Islet precursor cell (in vitro differentiated cells): ENCODE data around the gene SRM.
"Not testable (repeated sequence)": the region's sequence is repeated elsewhere in the genome, so short reads cannot be mapped to it uniquely, and the experiment has no call there.

Source experiments
- DNase-seq: peaks from one replicate; pipeline ENCODE4 v3.0.0-alpha.2; 2018

The SRM gene

DNA sequence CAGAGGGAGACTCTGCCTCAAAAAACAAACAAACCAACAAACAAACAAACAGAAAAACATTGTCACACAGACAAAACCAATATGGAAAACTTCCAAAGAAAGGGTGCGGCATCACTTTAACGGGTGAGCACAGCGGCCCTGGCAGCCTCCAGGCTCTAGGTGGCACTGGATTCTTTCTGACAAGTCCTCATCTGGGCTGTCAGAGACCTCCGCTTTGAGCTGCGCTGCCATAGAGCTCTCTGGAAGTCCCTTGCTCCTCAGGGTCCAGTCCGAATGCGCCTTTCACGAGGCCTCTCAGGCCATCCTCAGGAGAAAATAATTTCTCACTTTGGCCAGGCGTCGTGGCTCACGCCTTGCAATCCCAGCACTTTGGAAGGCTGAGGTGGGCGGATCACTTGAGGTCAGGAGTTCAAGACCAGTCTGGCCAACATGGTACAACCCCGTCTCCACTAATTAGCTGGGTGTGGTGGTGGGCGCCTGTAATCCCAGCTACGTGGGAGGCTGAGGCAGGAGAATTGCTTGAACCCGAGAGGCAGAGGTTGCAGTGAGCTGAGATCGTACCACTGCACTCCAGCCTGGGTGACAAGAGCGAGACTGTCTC is 4.2 kb upstream of the SRM start:
- DNase-seq: not testable (repeated sequence)

DNA sequence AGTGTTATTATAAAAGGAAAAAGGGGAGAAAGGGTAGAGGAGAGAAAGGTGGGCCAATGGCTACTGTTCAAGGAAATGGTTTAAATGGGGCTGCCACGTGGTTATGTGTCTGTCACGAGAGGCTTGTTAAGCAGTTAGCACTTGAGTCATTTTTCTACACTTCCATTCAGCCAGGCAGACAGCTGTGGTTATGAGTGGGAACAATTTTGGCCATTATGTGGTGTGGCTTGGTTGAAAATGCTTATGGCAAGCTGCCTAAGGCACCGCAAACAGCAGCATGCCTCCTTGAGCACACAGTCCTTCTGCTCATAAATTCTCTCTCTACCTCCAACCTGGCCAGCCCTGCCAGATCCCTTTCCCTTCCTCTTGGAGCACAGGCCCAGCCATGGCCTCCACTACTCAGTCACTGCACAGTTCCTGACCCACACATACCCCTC is 3.2 kb upstream of the SRM start:
- no peak for DNase-seq

GRCh38 chr1:11061652-11062365 is 2.0 kb upstream of the SRM start:
- DNase-seq: no peak

DNA sequence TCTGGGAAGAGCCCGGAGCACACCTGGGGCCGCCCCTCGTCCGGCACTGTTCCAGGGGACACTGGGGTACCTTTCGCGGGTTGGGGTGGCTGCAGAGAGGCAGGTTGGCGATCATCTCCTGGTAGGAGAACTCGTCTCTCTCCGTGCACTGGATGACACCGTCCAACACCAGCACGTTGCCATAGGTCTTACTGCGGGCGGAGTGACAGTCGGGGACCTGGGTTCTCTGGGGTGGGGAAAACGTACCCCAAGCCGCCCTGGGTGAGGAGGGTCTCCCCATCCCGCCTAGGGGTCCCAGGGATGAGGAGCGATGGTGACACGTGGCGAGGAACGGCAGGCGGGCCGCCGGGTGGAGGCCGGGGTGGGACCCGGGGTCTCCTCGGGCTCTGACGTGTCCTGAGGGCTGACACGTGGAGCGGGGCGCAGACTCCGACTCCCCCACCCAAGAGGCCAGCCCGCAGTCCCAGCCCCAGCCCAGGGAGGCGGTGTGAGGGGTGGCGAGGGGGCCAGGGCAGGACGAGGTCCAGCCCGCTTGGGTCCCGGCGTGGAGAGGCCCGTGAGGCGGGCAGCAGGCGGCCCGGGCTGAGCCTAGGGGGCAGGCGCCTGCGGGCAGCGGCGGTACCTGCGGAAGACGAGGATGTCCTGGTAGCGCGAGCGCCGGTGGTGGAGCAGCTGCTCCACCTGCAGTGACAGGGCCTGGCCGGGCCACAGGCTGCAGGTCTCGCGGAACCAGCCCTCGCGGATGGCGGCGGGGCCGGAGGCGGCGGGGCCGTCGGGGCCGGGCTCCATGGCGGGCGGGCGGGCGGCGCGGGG is 457 bp downstream of the SRM start:
- peak; percentile 71 for DNase-seq

DNA sequence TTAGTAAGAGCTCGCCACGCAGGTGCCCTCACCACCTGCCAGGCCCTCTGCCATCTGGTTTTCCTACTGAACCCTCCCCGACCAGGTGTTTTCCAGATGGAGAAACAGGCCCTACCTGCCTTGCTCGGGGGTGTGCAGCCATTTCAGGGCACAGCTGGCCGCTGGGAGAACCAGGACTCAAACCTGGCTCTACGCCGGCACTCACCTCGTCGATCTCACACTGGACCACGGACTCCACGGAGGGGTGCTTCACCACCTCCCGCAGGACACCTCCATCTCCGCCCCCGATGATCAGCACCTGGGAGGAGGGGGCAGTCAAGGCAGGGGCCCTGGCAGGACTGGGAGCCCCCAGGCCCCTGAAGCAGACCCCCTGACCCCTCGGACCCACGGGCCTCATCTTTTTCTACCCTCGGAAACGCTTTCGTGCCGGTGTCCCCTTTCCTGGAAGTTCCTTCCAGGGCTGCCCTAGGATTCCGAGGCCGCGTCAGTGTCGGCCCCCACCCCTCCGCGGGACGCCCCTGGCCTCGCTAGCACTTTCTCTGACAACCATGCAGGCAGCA is 1.1 kb downstream of the SRM start:
- no peak for DNase-seq

GRCh38 chr1:11058026-11058425 is 1.8 kb downstream of the SRM start:
- no peak for DNase-seq

GRCh38 chr1:11057477-11057876 is 2.3 kb downstream of the SRM start:
- no peak for DNase-seq

DNA sequence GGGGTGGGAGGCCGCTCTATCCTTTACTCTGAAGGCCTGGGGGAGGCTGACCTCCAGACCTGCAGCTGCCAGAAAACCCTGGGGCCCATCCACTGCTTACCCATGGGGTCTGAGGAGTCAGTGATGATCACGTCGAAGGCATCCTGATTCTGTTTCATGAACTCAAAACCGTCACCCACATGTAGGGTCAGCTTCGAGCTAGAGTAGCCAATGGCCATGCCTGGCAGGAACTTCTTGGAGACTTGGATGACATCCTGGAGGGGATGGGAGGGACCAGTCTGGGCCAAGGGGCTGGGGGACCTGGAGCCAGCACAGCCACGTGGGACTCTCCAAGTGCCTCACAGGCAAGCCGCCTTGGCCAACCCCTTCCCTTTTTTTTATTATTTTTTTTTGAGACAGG is 3.3 kb downstream of the SRM start:
- no peak for DNase-seq

DNA sequence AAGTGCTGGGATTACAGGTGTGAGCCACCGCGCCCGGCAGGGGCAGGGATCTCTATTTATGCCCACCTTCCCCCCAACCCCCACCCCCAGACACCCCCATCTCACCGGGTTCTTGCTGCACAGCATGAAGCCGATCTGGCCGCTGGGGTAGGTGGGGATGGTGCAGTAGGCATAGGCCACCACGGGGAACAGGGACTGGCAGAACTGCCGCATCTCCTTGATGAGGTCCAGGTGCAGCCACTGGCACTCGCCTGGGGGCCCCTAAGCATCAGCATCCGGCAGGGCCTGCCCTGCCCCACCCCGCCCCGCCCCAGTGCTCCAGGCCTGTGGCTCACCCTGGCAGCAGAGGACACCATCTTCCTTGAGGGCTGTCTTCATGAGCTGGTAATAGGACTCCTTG is 4.1 kb downstream of the SRM start:
- no peak for DNase-seq

DNA sequence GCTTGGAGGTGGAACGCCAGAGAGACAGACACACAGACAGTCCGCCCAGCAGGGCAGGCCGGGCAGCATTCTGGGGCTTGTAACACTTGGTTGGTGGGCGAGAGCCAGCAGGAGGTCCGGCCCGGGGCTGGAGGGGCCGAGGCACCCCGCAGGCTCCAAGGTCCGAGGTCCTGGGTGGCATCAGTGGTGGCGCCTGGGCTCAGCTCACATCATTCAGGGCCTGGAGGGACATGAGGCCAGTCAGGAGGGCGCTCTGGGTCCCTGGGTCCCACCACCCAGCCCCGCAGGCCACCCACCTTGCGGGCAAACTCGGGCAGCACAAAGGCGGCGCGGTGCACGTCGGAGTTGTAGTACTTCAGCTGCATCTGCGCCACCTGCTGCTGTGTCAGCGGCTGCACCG is 5.2 kb downstream of the SRM start:
- no peak for DNase-seq

DNA sequence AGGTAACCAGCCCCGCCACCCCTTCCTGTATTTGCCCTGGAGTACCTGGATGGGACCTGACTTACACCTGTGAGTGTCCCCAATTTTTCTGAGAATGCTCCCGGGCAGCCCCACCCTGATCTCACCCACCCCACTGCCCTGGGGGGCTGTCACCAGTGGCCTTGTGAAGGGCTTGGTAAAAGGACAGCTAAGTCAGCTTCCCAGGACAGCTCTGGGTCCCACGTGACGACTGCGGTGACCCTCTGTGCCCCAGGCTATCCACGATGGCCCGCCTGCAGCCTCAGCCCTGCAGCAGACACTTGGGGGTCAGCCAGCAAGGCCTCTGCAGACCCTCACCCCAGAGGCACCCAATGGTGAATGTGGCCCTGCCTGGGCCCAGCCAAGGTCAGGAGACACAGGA is 5.6 kb downstream of the SRM start:
- DNase-seq: no peak

DNA sequence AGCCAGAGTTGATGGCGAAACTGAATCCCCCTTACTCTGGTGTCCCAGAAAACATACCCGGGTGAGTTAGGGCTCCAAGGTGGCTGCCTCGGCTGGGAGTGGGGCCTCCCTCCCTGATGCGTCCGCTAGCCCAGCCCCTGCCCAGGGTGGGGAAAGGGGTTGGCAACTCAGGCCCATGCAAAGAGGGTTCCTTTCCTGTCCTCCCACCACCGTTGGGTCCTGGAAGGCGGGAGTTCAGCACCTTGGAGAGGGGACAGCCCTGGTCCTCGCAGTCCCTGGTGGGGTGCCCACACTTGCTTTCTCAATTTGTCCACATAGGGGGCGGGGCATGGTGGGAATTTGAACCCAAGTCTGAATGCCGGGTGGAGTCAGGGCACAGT is 6.1 kb downstream of the SRM start:
- DNase-seq: peak; percentile 81

DNA sequence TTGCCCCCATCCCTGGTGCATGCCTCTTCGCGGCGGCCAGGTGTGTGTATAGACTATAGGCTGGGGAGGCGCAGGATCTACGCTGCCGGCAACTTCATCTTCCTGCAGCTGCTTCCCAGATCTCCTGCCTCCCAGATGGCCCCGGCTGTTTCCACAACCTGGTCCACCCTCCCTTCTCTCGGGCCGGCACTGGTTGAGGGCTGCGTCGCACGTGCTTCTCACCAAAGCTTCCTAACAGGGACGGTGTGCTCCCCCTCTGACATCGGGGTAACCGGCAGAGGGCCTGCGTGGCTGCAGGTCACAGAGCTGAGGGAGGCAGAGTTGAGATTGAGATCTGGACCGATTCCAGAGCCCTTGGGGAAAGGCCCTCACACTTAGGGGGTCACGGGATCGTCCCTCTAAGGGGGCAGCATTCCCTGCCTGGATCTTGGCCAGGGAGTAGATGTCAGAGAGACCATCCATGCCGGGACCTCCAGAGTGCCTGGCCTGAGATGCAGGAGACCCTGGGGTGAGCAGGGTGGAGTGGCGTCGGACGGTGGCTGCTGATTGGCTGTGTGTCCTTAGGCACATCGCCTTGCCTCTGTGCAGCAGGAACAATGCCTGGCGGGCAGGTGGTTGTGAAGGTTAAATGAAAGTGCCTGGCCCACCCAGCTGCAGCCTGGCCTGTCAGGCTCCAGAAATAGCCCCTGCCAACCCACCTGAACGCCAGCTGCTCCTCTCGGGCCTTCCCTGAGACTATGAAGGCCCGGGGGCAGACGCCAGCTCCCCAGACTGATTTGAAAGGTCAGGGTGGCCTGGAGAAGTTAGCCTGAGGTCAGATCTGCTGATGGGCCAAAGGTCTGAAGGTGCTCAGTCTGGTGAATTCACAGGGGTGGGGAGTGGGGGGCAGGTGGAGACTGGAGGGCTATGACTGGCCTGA is 6.7 kb downstream of the SRM start:
- no peak for DNase-seq

DNA sequence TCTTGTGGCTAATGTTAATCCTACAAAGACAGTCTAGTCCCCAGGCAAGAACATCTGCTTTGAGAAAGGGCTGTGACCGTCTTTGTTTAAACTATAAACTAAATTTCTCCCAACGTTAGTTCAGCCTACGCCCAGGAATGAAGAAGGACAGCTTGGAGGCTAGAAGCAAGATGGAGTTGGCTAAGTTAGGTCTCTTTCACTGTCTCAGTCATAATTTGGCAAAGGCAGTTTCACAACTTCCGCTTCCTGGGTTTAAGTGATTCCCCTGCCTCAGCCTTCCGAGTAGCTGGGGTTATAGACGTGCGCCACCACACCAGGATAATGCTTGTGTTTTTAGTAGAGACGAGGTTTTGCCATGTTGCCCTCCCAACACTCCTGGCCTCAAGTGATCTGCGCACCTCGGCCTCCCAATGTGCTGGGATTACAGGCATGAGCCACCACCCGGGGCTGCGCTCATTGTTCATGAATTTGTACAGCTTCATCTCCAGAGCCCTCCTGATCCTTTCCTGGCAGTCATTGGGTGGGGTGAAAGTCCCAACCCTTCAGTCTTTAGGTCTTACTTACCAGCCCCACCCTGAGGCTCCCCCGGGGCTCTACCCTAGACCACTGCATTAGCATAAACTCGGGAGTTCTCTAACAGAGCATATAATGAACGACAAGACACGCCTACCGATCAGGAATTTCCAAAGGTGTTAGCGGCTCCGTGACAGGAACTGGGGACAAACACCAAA is 7.9 kb downstream of the SRM start:
- no peak for DNase-seq

DNA sequence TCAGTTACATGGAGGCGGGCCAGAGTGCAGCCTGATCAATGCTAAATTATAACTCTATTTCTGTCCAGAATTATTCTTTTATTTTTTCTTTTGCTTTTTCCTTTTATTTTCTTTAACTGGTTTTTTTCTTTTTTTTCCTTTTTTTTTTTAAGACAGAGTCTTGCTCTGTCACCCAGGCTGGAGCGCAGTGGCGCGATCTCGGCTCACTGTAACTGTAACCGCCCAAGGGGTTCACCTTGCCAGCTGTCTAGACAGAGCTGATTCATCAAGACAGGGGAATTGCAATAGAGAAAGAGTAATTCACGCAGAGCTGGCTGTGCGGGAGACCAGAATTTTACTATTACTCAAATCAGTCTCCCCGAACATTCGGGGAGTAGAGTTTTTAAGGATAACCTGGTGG is 8.7 kb downstream of the SRM start:
- DNase-seq: not testable (repeated sequence)

DNA sequence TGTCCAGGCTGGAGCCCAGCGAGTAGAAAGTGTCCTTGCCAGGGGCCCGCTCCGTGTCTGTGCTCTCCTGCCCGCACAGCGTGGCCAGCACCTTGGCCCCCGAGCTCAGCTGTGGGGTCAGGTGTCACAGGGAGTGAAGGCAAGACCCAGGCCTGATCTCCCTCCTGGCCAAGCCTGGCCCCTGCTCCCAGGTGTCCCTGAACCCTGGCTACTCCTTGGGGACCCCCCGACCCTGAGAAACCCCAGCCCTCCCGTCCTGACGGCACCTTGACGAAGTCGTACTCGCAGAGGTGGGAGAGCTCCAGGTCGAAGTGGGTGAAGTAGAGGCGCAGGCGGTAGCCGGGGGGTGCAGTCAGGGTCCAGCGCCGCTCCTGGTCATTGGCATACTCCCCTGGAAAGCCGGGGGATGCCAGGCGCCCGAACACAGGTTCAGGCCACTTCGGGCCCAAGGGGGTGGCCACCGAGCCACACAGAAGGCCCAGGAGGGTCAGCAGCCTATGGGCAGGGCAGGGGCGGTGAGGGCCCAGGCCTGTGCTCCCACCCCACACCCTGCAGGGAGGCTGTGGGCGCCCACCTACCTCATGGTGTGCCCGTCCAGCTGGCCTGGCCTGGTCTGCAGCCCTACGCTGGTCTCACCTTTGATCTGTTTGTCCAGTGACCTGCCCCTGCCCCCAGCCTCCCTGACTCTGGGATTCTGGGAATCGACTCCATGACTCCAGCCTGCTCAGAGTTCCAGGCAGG is 13.0 kb downstream of the SRM start, which contains the start of gene MASP2:
TSS of gene MASP2 (minus strand) at position 615 of the 741 bp plus-strand sequence. CDS start at position 583, 32 bp downstream.
- DNase-seq: no peak

GRCh38 chr1:11046270-11046566 is 13.6 kb downstream of the SRM start:
- DNase-seq: no peak

GRCh38 chr1:11045428-11046269 is 14.2 kb downstream of the SRM start:
- peak; percentile 71 for DNase-seq

- DNase-seq: no peak
Observed at GRCh38 chr1:11044849-11045427, 14.9 kb downstream of the SRM start.
